ENCODE data around the gene PM20D1.

Gene PM20D1

GRCh38 chr1:205805082-205805711, 44.7 kb downstream of the PM20D1 start:
- no peak for DNase-seq (ENCODE audit: low read depth, low spot score)

- no peak for DNase-seq (ENCODE audit: low read depth, low spot score)
Measured at GRCh38 chr1:205804605-205805004, 45.3 kb downstream of the PM20D1 start.

GRCh38 chr1:205803986-205804385, 45.9 kb downstream of the PM20D1 start:
- DNase-seq (ENCODE audit: low read depth, low spot score): no peak

- DNase-seq (ENCODE audit: low read depth, low spot score): no peak
Measured at GRCh38 chr1:205802060-205802459, 47.9 kb downstream of the PM20D1 start.

- DNase-seq (ENCODE audit: low read depth, low spot score): no peak
Measured at GRCh38 chr1:205800981-205801703, 48.8 kb downstream of the PM20D1 start.

DNA sequence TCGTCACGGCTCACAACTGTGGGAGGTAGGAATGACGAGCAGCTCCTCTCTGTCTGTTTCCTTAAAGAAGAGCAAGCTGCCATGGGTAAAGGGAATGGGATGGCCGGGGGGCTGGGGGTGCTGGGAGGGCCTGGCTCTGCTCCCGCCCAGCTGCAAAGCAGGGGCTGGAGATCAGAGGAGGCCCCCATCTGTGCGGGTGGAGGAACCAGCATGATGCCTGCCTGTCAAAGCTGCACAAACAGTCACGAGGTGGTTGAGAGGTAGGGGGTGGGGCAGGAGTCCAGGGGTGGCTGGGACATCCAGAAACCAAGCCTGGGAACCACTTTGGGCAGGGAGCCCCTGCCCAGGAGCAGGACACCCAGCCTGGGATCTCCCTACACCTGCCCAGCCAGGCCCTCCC, 49.5 kb downstream of the PM20D1 start:
- no peak for DNase-seq (ENCODE audit: low read depth, low spot score)

DNA sequence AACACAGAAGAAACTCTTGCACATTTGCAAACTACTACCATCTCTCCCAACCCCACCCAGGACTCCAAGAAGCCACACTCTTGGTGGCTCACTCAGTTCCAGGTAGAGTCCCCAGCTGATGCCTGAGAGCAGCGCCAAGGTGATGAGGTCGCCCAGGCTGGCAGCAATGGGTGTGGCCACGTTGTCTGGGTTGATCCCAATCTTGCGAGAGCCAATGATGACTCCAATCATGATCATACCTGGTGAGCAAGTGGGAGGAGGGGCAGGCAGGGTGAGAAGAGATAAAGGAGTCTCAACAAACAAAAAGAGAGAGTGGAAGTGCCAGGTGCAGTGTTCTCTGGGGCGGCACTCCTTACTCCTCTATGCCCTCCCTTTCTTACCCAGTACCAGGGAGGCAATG, 51.4 kb downstream of the PM20D1 start:
- no peak for DNase-seq (ENCODE audit: low read depth, low spot score)

DNA sequence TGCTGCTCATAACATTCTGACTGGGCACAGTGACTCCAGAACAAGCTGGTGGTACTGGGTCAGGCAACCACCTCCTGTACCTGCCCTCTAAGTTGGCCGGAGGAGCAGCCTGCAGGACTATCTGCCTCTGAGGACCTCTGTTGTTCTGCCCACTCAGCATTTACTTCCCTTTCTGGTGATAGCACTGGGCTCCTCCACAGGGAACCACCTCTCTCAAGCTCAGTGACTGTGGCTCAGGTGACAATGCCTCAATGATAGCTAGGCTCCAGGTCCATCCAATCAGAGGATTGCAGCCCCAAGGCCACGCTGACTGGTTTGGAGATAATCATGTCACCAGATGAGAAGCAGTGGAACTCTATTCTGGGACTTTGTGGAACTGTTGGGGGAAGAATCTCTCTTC, 52.8 kb downstream of the PM20D1 start:
- no peak for DNase-seq (ENCODE audit: low read depth, low spot score)

- DNase-seq (ENCODE audit: low read depth, low spot score): no peak
Measured at GRCh38 chr1:205794011-205794730, 55.8 kb downstream of the PM20D1 start.

- DNase-seq (ENCODE audit: low read depth, low spot score): no peak
Measured at GRCh38 chr1:205792961-205793673, 56.8 kb downstream of the PM20D1 start.

DNA sequence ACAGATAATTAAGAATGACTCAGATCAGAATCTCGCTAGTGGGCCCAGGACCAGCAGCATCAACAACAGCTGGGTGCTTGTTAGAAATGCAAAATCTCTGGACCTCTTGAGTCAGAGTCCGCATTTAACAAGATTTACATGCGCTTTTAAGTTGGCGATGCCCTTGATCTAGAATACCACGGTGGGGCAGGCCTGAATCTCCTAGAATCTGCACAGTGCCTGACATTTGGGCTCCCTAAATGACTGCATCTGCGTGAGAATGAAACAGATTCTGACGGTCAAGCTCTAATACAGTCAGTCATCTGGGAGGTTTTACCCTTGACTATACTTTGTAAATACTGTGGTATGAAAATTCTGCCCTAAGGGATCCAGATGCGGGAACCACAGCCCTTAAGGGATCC, 57.5 kb downstream of the PM20D1 start:
- no peak for DNase-seq (ENCODE audit: low read depth, low spot score)

DNA sequence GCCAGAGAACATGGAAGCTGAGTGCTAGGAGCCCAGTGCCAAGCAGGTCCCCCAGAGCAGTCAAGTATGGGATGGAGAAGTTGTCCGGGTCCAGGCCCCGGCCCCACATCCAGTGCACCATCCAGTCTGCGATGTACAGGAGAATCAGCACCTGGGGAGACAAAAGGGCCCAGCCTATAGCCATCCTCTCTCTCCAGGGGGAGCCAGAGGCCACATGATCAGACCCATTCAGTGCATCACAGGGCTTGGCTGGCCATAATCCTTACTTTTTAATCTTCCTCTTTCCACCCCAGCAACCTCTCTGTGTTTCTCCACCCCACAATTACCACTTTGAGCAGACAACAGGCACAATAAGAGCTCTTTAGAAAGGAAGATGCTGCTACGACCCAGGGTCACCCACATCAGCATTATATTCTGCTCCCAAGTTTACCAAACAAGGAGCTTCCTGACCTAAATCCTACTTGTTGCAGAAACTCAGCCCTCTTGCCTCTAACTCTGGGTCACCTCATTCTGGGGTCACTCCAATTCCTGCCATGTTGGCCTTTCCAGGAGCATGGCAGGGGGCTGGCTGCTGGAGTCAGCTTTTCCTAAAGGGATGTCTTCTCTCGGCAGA, 58.3 kb downstream of the PM20D1 start:
- no peak for DNase-seq (ENCODE audit: low read depth, low spot score)

- no peak for DNase-seq (ENCODE audit: low read depth, low spot score)
Measured at GRCh38 chr1:205787287-205787916, 62.5 kb downstream of the PM20D1 start.

GRCh38 chr1:205786601-205787000, 63.3 kb downstream of the PM20D1 start:
- no peak for DNase-seq (ENCODE audit: low read depth, low spot score)

DNA sequence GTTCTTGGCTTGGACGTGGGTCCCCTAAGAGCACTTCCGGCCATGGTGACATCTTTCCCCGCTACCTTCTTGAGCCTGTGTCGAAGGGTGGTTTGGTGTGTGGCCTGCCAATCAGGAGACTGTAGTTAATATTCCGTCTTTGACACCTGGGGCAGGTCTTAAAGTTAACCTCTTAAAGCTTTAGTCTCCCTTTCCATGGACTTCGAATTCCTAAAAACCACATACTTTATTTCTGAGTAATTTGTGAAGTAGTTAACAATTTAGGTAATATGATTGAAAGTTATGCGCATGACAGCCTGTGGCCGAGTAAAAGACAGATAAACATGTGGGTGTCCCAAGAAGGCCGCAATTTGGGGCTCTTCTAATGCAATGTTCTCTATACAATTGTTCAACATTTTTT, 64.5 kb downstream of the PM20D1 start:
- DNase-seq (ENCODE audit: low read depth, low spot score): no peak

DNA sequence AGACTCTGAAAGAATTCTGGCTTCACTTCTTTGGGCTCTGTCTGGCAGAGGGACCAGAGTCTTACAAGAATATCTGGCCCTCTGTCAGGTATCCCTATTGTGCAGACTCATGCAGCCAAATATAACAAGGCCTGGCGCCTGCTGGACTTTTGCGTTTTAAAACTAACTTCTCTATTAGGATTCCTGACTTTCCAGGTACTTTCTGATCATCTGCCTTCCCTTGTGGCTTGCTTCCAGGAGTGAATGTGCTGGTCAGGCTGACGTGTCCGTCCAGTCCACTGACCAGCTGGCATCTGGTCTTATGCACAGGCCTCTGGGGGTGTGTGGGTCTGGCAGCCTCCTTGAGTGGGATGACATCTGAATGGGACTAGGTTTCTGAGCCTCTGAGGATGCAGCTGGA, 66.0 kb downstream of the PM20D1 start:
- DNase-seq (ENCODE audit: low read depth, low spot score): no peak

- DNase-seq (ENCODE audit: low read depth, low spot score): no peak
Measured at GRCh38 chr1:205783433-205783795, 66.5 kb downstream of the PM20D1 start.

GRCh38 chr1:205782627-205783432, 67.1 kb downstream of the PM20D1 start:
- no peak for DNase-seq (ENCODE audit: low read depth, low spot score)

DNA sequence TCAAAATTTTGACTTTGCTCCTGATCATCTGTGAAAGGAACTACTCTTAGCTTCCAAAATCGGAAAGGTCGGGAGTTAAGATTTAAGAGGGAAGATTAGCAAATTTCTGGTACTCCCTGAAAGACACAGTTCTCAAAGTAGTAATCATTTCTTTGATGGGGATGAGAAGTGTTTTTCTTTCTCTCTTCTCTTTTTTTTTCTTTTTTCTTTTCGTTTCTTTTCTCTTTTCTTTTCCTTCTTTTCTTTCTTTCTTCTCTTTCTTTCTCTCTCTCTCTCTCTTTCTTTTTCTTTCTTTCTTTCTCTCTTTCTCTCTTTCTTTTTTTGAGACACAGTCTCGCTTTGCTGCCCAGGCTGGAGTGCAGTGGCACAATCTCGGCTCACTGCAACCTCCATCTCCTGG, 69.6 kb downstream of the PM20D1 start:
- no peak for DNase-seq (ENCODE audit: low read depth, low spot score)
